ENCODE measurements around the gene TAP1. TPM values are rescaled to one million over a fixed set of nuclear protein-coding genes. Genes with fewer than 3 reads are reported as not detected.
A peak's percentile ranks its signal among the peaks of the same experiment; 100 is the strongest.

The TAP1 gene
- total RNA-seq, 1 experiment from 2014 or later: 74.7 TPM

GRCh38 chr6:32867554-32868256 is 14.2 kb upstream of the TAP1 start:
- in situ Hi-C loops (cut with HindIII; ENCODE audit: low pct_unique_long_range_greater_than_20kb, low sequenced_read_pairs): no loop called here
- no TSS peak for BruUV-seq (replicated peaks)
- CTCF ChIA-PET: interaction anchor here (0.6 to 2.3 kb wide), 12 partner anchors 8 to 672 kb away, joined by 3 to 56 read pairs (median 4); partner anchors contain the start of genes PSMB9, TAP1 and TAP2

GRCh38 chr6:32867022-32867477 is 13.5 kb upstream of the TAP1 start:
- Histone ChIP-seq H3K4me1 (ENCODE audit: control insufficient read depth, insufficient read depth, low read length) (peaks cover 3% of the 10 kb centered on the region; the same call in 1 of the 2 replicates), H3K27ac (ENCODE audit: low read length) (no peak overlapping the region), H3K9me3 (ENCODE audit: control insufficient read depth, insufficient read depth, low read depth, low read length) (no peaks in the 10 kb centered on the region), H3K27me3 (ENCODE audit: control insufficient read depth, insufficient read depth, low read length) (peaks cover 10% of the 10 kb centered on the region; the same call in 1 of the 2 replicates), H3K36me3 (ENCODE audit: control insufficient read depth, insufficient read depth, low read length) (no peaks in the 10 kb centered on the region), H3K4me3 (ENCODE audit: low read depth in 2 of 2, low read length in 2 of 2) (no peak overlapping the region)
- TF ChIP-seq, protein P1, sequence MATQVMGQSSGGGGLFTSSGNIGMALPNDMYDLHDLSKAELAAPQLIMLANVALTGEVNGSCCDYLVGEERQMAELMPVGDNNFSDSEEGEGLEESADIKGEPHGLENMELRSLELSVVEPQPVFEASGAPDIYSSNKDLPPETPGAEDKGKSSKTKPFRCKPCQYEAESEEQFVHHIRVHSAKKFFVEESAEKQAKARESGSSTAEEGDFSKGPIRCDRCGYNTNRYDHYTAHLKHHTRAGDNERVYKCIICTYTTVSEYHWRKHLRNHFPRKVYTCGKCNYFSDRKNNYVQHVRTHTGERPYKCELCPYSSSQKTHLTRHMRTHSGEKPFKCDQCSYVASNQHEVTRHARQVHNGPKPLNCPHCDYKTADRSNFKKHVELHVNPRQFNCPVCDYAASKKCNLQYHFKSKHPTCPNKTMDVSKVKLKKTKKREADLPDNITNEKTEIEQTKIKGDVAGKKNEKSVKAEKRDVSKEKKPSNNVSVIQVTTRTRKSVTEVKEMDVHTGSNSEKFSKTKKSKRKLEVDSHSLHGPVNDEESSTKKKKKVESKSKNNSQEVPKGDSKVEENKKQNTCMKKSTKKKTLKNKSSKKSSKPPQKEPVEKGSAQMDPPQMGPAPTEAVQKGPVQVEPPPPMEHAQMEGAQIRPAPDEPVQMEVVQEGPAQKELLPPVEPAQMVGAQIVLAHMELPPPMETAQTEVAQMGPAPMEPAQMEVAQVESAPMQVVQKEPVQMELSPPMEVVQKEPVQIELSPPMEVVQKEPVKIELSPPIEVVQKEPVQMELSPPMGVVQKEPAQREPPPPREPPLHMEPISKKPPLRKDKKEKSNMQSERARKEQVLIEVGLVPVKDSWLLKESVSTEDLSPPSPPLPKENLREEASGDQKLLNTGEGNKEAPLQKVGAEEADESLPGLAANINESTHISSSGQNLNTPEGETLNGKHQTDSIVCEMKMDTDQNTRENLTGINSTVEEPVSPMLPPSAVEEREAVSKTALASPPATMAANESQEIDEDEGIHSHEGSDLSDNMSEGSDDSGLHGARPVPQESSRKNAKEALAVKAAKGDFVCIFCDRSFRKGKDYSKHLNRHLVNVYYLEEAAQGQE (IDR thresholded peaks at IDR 0.05; ENCODE audit: insufficient read depth in 1 of 2, low read depth in 2 of 2, low read length in 1 of 2): no peak
- TF ChIP-seq POLR2AphosphoS5 (IDR thresholded peaks at IDR 0.05; ENCODE audit: low read depth, low read length): no peak
- TF ChIP-seq CTCF (IDR thresholded peaks at IDR 0.05): no peak
- no peak for TF ChIP-seq SIN3A (IDR thresholded peaks at IDR 0.05; ENCODE audit: borderline replicate concordance, insufficient read depth, low read depth, low read length)
- in situ Hi-C loops (cut with HindIII; ENCODE audit: low pct_unique_long_range_greater_than_20kb, low sequenced_read_pairs) (no loop called here), intact Hi-C loops (cut with micrococcal nuclease; ENCODE audit: unreplicated experiment) (loop anchor here (1.0 to 10.0 kb wide), 2 partner anchors 29 to 452 kb away; partner anchors contain the start of gene TAP2)
- ATAC-seq (no peak), DNase-seq (ENCODE audit: low read depth, low spot score) (no peak)
- POLR2A ChIA-PET: no interaction called here
- CTCF ChIA-PET: interaction anchor here (0.6 to 2.3 kb wide), 4 partner anchors 8 to 671 kb away, joined by 3 to 56 read pairs (median 4); partner anchors contain the start of gene TAP2
- BruUV-seq (replicated peaks): no TSS peak

More at GRCh38 chr6:32867554-32868256, 14.2 kb upstream of the TAP1 start:
- Histone ChIP-seq H3K36me3 (ENCODE audit: control insufficient read depth, insufficient read depth, low read length) (no peaks in the 10 kb centered on the region), H3K9me3 (ENCODE audit: control insufficient read depth, insufficient read depth, low read depth, low read length) (no peaks in the 10 kb centered on the region), H3K4me3 (ENCODE audit: low read depth in 2 of 2, low read length in 2 of 2) (no peak overlapping the region), H3K27ac (ENCODE audit: low read length) (no peak overlapping the region), H3K4me1 (ENCODE audit: control insufficient read depth, insufficient read depth, low read length) (0 out of 2 replicates have a peak, but pooled peaks cover 3% of the 10 kb centered on the region), H3K27me3 (ENCODE audit: control insufficient read depth, insufficient read depth, low read length) (peaks cover 10% of the 10 kb centered on the region; the same call in 1 of the 2 replicates)
- peak; percentile 68 for ATAC-seq
- DNase-seq (ENCODE audit: low read depth, low spot score): no peak
- TF ChIP-seq, protein P1 (IDR thresholded peaks at IDR 0.05; ENCODE audit: insufficient read depth in 1 of 2, low read depth in 2 of 2, low read length in 1 of 2): no peak
- TF ChIP-seq CTCF (IDR thresholded peaks at IDR 0.05) (no peak), TCF7L2 (IDR thresholded peaks at IDR 0.05; ENCODE audit: low read depth, low read length) (no peak), POLR2AphosphoS5 (IDR thresholded peaks at IDR 0.05; ENCODE audit: low read depth, low read length) (no peak), SIN3A (IDR thresholded peaks at IDR 0.05; ENCODE audit: borderline replicate concordance, insufficient read depth, low read depth, low read length) (no peak)
- POLR2A ChIA-PET: no interaction called here
- intact Hi-C loops (cut with micrococcal nuclease; ENCODE audit: unreplicated experiment): loop anchor here (1.0 to 10.0 kb wide), 2 partner anchors 29 to 453 kb away; partner anchors contain the start of gene TAP2

All from Panc1 (cell line).